ENCODE results near the gene IFITM2.

The IFITM2 gene

GRCh38 chr11:281486-282161 lies 26.0 kb upstream of the IFITM2 start:
- DNase-seq (ENCODE audit: low read depth): no peak

GRCh38 chr11:282171-282570 lies 25.4 kb upstream of the IFITM2 start:
- no peak for DNase-seq (ENCODE audit: low read depth)

- DNase-seq (ENCODE audit: low read depth): no peak
Measured at GRCh38 chr11:282630-283360, 24.8 kb upstream of the IFITM2 start.

DNA sequence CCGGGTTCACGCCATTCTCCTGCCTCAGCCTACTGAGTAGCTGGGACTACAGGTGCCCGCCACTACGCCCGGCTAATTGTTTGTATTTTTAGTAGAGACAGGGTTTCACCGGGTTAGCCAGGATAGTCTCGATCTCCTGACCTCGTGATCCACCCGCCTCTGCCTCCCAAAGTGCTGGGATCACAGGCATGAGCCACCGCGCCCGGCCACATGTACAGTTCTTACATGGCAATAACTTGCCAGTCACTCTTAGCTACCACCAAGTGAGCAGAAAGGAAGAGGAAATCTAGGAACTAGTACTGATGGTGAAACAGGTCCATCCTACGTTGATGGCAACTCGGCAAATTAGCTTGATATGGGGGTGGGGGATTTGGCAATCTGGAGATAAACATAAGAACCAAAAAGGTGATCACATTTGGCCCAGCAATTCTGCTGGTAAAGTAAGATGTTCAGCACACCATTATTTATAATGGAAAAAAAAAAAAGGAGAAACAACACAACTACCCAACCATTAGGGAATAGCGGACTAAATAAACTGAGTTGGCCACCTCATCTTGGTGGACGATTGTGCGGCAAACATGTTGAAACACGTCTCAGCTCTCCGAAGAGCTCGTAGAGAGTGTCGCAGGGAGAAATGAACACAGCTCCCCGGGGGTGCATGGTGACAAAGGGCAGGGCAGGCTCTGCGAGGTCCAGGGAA lies 24.1 kb upstream of the IFITM2 start:
- no peak for DNase-seq (ENCODE audit: low read depth)

DNA sequence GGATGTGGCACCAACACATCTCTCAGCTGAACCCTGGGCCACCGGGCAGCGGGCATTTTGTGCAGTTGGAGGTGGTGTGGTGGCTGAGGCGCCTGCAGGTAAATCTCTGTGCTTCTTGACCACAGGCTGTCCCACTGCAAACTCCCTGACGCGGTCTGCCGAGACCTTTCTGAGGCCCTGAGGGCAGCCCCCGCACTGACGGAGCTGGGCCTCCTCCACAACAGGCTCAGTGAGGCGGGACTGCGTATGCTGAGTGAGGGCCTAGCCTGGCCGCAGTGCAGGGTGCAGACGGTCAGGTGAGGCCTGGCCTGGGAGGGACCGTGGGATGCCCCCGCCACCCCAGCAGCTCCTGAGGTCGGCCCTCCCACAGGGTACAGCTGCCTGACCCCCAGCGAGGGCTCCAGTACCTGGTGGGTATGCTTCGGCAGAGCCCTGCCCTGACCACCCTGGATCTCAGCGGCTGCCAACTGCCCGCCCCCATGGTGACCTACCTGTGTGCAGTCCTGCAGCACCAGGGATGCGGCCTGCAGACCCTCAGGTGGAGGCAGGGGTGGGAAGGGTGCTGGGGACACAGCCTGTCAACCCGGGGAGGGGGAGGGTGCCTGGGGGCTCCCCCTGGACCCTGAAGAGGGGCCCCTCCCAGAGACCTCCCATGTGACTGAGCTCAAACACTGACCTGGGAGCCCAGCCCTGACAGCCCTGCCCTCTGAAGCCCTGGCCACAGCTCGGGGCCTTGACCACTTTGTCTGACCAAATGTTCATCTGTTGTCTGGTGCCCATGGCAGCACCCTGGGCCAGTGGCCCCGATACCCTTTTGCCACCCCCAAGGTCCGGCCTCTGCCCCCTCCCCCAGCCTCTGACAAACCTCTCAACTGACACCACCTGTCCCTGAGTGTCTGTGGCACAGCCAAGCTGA lies 23.3 kb upstream of the IFITM2 start:
- DNase-seq (ENCODE audit: low read depth): no peak

DNA sequence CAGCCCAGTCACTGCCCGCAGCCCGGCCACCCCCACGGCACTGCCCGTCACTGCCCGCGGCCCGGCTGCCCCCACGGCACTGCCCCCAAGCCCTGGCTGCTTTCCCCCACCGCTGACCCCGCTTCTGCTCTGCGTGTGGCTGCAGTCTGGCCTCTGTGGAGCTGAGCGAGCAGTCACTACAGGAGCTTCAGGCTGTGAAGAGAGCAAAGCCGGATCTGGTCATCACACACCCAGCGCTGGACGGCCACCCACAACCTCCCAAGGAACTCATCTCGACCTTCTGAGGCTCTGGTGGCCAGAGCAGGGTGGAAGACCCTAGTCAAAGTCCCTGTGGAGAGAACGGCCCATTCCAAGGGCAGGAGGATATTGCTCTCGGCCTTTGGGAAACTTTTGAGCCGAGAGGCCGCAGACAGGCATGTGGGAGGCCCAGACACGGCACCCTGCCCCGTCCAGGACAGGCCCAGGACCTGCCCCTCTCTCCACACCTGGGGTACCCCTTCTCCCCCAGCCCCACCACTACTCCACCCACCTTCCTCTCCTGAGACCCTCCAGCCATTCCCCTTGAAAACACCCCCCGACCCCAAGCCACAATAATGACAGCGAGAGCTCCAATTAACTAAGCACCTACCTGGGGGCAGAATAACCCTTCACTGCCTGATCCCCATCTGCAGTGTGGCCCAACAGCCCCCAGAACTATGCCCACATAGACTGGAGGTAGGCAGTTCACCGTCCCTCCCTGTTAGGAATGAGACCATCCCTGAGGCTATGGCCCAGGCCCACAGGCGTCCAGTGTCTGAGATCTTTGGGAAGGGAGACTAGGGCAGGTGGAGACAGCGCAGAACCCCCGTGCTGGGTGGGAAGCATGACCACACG lies 22.4 kb upstream of the IFITM2 start:
- DNase-seq (ENCODE audit: low read depth): no peak

- DNase-seq (ENCODE audit: low read depth): no peak
Measured at GRCh38 chr11:285894-286220, 21.8 kb upstream of the IFITM2 start.

- peak; percentile 71 for DNase-seq (ENCODE audit: low read depth)
Measured at GRCh38 chr11:286977-287820, 20.4 kb upstream of the IFITM2 start.

DNA sequence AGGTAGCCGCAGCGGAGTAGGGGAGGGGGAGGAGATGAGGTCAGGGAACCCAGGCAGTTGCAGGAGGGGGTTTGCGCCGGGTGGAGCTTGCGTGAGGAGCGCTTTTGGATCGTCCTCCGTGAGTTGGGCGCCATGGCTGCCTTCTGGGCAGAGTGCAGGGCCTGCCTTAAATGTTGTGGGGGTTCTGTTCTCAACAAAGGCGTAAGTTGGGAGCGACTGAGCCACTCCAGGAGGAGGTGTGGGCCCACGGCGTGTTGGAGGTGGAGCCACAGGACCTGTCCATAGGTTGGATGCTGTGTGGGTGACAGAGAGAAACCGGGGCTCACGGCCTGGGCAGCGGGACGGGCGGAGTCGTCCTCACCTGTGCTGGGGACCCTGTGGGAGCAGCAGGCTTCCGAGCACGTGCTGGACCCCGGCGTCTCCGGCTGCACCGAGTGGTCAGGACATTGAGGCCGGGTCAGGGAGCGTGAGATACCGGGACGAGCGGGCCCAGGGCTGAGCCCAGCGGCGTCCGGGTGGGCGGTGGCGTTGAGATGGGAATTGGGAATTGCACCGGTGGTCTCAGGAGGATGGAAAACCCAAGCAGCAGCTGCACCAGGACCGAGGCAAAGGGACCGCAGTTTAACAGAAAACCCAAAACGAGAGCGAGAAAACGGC lies 19.7 kb upstream of the IFITM2 start:
- no peak for DNase-seq (ENCODE audit: low read depth)

DNA sequence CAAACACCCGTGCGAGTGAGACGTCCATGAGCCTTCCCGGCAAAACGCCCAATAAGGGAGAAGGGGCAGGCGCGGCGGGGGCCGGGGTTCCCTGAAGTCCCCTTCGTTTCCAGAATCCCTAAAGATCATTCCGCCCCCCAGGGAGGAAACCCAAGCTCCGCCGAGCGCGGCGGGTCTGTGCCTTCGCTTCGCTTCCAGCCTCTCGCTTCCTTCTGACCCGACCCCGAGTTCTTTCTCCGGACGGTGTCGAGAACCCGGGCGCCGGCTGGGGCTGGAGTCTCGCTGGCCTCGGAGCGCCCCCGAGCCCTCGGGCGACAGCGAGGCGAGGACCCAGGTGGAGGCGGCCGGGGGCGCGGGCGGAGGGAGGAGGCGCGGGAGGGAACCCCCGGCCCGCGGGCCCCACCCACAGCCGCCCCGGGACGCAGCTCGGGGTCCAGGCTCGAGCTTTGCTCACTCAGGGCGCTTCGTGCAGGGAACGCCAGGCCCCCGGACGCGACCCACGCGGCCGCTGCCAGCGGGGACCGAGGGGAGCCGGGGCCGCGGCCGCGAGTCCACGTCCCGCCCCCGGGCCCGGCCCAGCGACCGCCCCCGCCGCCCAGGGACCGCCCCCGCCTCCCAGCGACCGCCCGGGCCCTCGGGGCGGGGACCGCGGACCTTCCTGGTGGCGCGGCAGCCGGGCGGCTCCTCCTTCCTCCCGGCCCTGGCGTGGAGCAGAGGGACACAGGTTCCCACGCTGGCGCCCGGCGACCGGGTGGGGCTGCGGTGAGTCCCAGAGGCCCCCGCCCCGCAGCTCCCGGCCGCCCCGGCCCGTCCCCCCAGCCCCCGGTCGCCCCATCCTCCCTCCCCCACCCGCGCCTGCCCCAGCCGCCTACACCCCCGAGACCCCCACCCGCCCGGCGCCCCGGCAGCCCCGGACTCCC lies 18.9 kb upstream of the IFITM2 start, which contains the start of gene PGGHG:
Gene PGGHG (plus strand): TSS at position 649 of the 920 bp plus-strand sequence. CDS start 691 bp downstream, outside the sequence.
- DNase-seq (ENCODE audit: low read depth): no peak

DNA sequence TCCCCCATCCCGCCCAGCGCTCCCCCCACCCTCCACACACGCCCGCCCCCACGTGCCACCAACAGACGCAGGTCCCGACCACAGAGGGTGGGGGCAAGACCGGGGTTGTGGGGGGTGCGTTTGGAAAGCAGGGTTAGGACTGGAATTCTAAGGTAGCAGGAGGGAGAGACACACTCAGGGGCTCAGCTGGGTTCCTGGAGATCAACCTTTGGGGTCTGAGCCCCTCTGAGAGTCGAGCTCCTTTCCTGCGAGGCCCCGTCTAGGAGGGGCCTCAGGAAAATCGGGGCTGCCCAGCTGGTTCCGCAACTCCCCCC lies 18.3 kb upstream of the IFITM2 start:
- no peak for DNase-seq (ENCODE audit: low read depth)

DNA sequence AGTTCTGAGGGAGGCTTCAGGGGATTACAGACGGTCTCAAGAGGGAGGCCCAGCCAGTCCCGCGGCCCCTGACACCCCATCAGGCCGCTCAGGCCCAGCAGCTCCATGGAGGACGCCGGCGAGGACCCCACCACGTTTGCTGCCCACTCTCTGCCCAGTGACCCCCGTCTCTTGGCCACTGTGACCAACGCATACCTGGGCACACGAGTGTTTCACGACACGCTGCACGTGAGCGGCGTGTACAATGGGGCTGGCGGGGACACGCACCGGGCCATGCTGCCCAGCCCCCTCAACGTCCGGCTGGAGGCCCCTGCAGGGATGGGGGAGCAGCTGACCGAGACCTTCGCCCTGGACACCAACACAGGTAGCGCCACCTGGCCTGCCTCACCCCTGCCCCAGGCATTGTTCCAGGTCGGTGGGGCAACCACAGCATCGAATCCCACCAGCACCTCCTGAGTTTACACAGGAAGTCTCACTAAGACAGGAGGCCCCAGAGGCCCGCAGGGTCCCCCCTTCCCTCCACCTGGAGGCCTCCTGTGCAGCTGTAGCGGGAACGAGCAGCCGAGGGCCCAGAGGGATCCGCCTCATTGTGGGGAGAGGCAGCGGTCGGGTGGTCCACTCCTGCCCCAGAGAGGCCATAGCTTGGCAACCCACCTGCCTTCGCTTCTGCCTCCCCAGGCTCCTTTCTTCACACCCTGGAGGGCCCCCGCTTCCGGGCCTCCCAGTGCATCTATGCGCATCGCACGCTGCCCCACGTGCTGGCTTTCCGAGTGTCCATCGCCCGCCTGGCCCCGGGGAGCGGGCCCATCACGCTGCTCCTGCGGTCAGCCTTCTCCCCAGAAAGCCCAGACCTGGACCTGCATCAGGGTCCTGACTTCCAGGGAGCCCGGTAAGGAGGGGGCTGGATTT lies 17.6 kb upstream of the IFITM2 start:
- DNase-seq (ENCODE audit: low read depth): no peak

GRCh38 chr11:290621-291231 lies 16.9 kb upstream of the IFITM2 start:
- DNase-seq (ENCODE audit: low read depth): no peak

- no peak for DNase-seq (ENCODE audit: low read depth)
Measured at GRCh38 chr11:291281-292210, 16.1 kb upstream of the IFITM2 start.

- no peak for DNase-seq (ENCODE audit: low read depth)
Measured at GRCh38 chr11:292211-293121, 15.2 kb upstream of the IFITM2 start.
